Adrenal gland (tissue), 12 donors: ENCODE measurements around the gene ORAI3. TPM values are rescaled to one million over a fixed set of nuclear protein-coding genes. Genes with fewer than 3 reads are reported as not detected.

ENCODE experiments used
- DNase-seq, 7 donors: peaks; one replicate each; pipeline ENCODE4 v3.0.0-alpha.2; 2019 to 2020
- H3K27ac ChIP-seq, 5 donors: fragments of 200-600 bp; sonication (generic) in 4 of 5; 1 replicate in 3 of 5; 2 replicates in 2 of 5; pipeline versions ENCODE4 v1.5.1 to v1.8.0; 2016 to 2020; ENCODE audit warnings: mild to moderate bottlenecking in 1 of 5
- H3K27me3 ChIP-seq: fragments of 200-600 bp; 2 replicates; pipeline ENCODE4 v1.8.0; 2021
- H3K36me3 ChIP-seq, 2 donors: fragments of 200-600 bp; replicated peaks in 1 of 2; 1 replicate in 1 of 2; 2 replicates in 1 of 2; pipeline versions ENCODE4 v1.5.1 to v1.8.0; 2018 to 2022
- H3K4me1 ChIP-seq, 2 donors: fragments of 200-600 bp; replicated peaks in 1 of 2; 1 replicate in 1 of 2; 2 replicates in 1 of 2; pipeline versions ENCODE4 v1.5.1 to v1.8.0; 2018 to 2021
- H3K4me3 ChIP-seq, 4 donors: fragments of 200-600 bp; sonication (generic) in 3 of 4; one replicate each; pipeline ENCODE4 v1.5.1; 2016 to 2018
- H3K9me3 ChIP-seq, 3 donors: fragments of 200-600 bp; sonication (generic) in 1 of 3; replicated peaks in 1 of 3; 1 replicate in 2 of 3; 2 replicates in 1 of 3; pipeline versions ENCODE4 v1.5.1 to v1.8.0; 2016 to 2021
- CTCF ChIP-seq, 6 experiments: fragments of 450-650 bp in 4 of 6; fragments of 200-600 bp in 2 of 6; sonication (generic) in 1 of 6; IDR thresholded peaks; 1 replicate in 5 of 6; 2 replicates in 1 of 6; pipeline versions ENCODE4 v1.5.1 to v1.8.0; 2016 to 2021; ENCODE audit warnings: antibody characterized with exemption in 6 of 6, mild to moderate bottlenecking in 2 of 6, moderate library complexity in 1 of 6
- POLR2A ChIP-seq, 2 donors: fragments of 450-650 bp; IDR thresholded peaks; one replicate each; pipeline ENCODE4 v1.6.1; 2017; ENCODE audit warnings: antibody characterized with exemption in 2 of 2, mild to moderate bottlenecking in 2 of 2, moderate library complexity in 1 of 2
- WGBS, 4 donors: extraction: QIAGEN DNeasy Blood & Tissue Kit in 2 of 4; methylation state at CpG; one replicate each; pipeline versions ENCODE4 v1.1.5 to v1.1.7; 2013 to 2017; 5-methylcytosine and 5-hydroxymethylcytosine counted together
- intact Hi-C, 2 donors: fragments of 100-400 bp; cut with DNase I; formaldehyde crosslinking; loops; one replicate each; pipeline versions ENCODE4 v1.14.1 to v1.15.0; 2022 to 2023
- polyA plus RNA-seq, 3 donors: library from polyadenylated mRNA; stranded (reverse); fragments of 200-250 nt in 2 of 3; fragments of 350-450 nt in 1 of 3; fragmentation: Illumina TruSeq in 1 of 3; extraction: RNeasy Lipid Tissue Mini Kit (QIAGEN cat#74804) in 1 of 3; gene quantifications; one replicate each; pipeline ENCODE4 v1.2.3, GENCODE V29; 2013 to 2014
- total RNA-seq, 9 donors: library from RNA; depleted of rRNA in 4 of 9; stranded (reverse); fragments of >200 nt in 4 of 9; fragments of 120-200 nt in 1 of 9; fragmentation: NEBNext Ultra II Directional in 1 of 9; extraction: Animal tissue kit (Norgen Biotek cat#: 25700) in 1 of 9; gene quantifications; one replicate each; pipeline versions ENCODE4 v1.1.0 to v1.2.4, GENCODE V29; 2013 to 2023
- donor health status: healthy with polysubstance abuse.
- donor health status: Bipolar disorder and iron deficiency.
- donor health status: DM: yes; HTN: yes; CAD: no.
- donor health status: DM: no; HTN: no; CAD: no.
- donor health status: DM: no; HTN: no; CAD: no.
- donor health status: DM: yes; HTN: yes; CAD: no.

The ORAI3 gene
- total and polyA plus RNA-seq, 12 donors = 19.5 to 101 (median 57.0) TPM

GRCh38 chr16:30961384-30961783, 12.5 kb downstream of the ORAI3 start:
- H3K4me3 ChIP-seq = no peak overlapping the region
- H3K4me1 ChIP-seq = peaks cover 10 to 18% of the 10 kb centered on the region in 2 donors
- no peaks in the 10 kb centered on the region for H3K9me3 ChIP-seq
- intact Hi-C loops = no loop called here
- 90 to 91% (median 91%) methylated on average over 11 of the region's 11 CpGs for WGBS, 4 donors
- no peaks in the 10 kb centered on the region for H3K27me3 ChIP-seq
- TF ChIP-seq POLR2A (IDR thresholded peaks at IDR 0.05) = no peak
- no peak for TF ChIP-seq CTCF (IDR thresholded peaks at IDR 0.05)
- DNase-seq = no peak
- H3K36me3 ChIP-seq = peaks cover 0 to 77% of the 10 kb centered on the region in 2 donors
- no peak overlapping the region for H3K27ac ChIP-seq

- no peak for TF ChIP-seq POLR2A (IDR thresholded peaks at IDR 0.05)
- TF ChIP-seq CTCF (IDR thresholded peaks at IDR 0.05) = no peak
- intact Hi-C loops = no loop called here
- Histone ChIP-seq H3K27ac (no peak overlapping the region), H3K4me1 (peaks cover 3 to 5% of the 10 kb centered on the region in 2 donors), H3K9me3 (no peaks in the 10 kb centered on the region), H3K4me3 (no peak overlapping the region), H3K27me3 (no peaks in the 10 kb centered on the region), H3K36me3 (peaks cover 0 to 100% of the 10 kb centered on the region in 2 donors)
- DNase-seq = no peak
- WGBS, 4 donors = 88 to 95% (median 94%) methylated on average over 17 to 18 of the region's 18 CpGs
Measured at GRCh38 chr16:30963925-30964511, 15.2 kb downstream of the ORAI3 start.

GRCh38 chr16:30964574-30965226, 15.8 kb downstream of the ORAI3 start:
- Histone ChIP-seq H3K27me3 (no peaks in the 10 kb centered on the region), H3K4me1 (no peaks in the 10 kb centered on the region), H3K27ac (no peak overlapping the region), H3K36me3 (peaks cover 0 to 100% of the 10 kb centered on the region in 2 donors), H3K4me3 (no peak overlapping the region), H3K9me3 (no peaks in the 10 kb centered on the region)
- 86 to 90% (median 89%) methylated on average over 32 to 33 of the region's 33 CpGs for WGBS, 4 donors
- no peak for DNase-seq
- TF ChIP-seq POLR2A (IDR thresholded peaks at IDR 0.05) (no peak), CTCF (IDR thresholded peaks at IDR 0.05) (no peak)
- intact Hi-C loops = no loop called here

GRCh38 chr16:30965436-30965835, 16.6 kb downstream of the ORAI3 start:
- no peaks in the 10 kb centered on the region for H3K4me1 ChIP-seq
- H3K9me3 ChIP-seq = no peaks in the 10 kb centered on the region
- intact Hi-C loops = no loop called here
- peaks cover 0 to 100% of the 10 kb centered on the region in 2 donors for H3K36me3 ChIP-seq
- H3K4me3 ChIP-seq = no peak overlapping the region
- no peak overlapping the region for H3K27ac ChIP-seq
- no peaks in the 10 kb centered on the region for H3K27me3 ChIP-seq
- WGBS, 4 donors = 81 to 87% (median 86%) methylated on average over 9 to 15 of the region's 15 CpGs
- TF ChIP-seq CTCF (IDR thresholded peaks at IDR 0.05) (no peak), POLR2A (IDR thresholded peaks at IDR 0.05) (no peak)
- no peak for DNase-seq
